ENCODE results near the gene NPR3.

- TF ChIP-seq CTCF (optimal IDR thresholded peaks at IDR 0.05 in 1 of 3, IDR thresholded peaks at IDR 0.05 in 1 of 3, conservative IDR thresholded peaks at IDR 0.05 in 1 of 3; ENCODE audit: extremely low read depth in 1 of 3, insufficient read depth in 2 of 3, low read length in 3 of 3) (no peak), EZH2 (IDR thresholded peaks at IDR 0.05; ENCODE audit: low read length) (no peak)
Measured at GRCh38 chr5:32692036-32692746, 18.9 kb upstream of the NPR3 start.

Data from keratinocyte (primary cell).